Transverse colon (tissue), 4 donors: ENCODE measurements around the gene APOL1. TPM values are rescaled to one million over a fixed set of nuclear protein-coding genes. Genes with fewer than 3 reads are reported as not detected.

Source experiments
- DNase-seq: peaks from one replicate; pipeline ENCODE4 v3.0.0-alpha.2; 2019
- H3K27ac ChIP-seq, 4 donors: fragments of 200-600 bp; sonication (generic); 2 replicates each; pipeline ENCODE4 v1.5.1; 2016 to 2018; ENCODE audit warnings: inconsistent platforms in 4 of 4
- H3K27me3 ChIP-seq: fragments of 200-600 bp; sonication (generic); 2 replicates; pipeline ENCODE4 v1.5.1; 2017; ENCODE audit warnings: inconsistent platforms
- H3K36me3 ChIP-seq, 4 donors: fragments of 200-600 bp; sonication (generic); 2 replicates each; pipeline ENCODE4 v1.5.1; 2017 to 2019; ENCODE audit warnings: inconsistent platforms in 4 of 4
- H3K4me1 ChIP-seq, 4 donors: fragments of 200-600 bp; sonication (generic); 2 replicates each; pipeline ENCODE4 v1.5.1; 2017 to 2020; ENCODE audit warnings: inconsistent platforms in 4 of 4
- H3K4me3 ChIP-seq, 4 donors: fragments of 200-600 bp; sonication (generic); 1 replicate in 1 of 4; 2 replicates in 3 of 4; pipeline versions ENCODE4 v1.5.1 to v1.6.1; 2017 to 2019; ENCODE audit warnings: inconsistent platforms in 4 of 4
- H3K9me3 ChIP-seq, 2 donors: fragments of 200-600 bp; sonication (generic); 2 replicates each; pipeline ENCODE4 v1.5.1; 2017 to 2019; ENCODE audit warnings: inconsistent platforms in 2 of 2
- CTCF ChIP-seq, 5 experiments: fragments of 200-600 bp in 3 of 5; fragments of 450-650 bp in 2 of 5; sonication (generic) in 3 of 5; IDR thresholded peaks; 1 replicate in 2 of 5; 2 replicates in 3 of 5; pipeline ENCODE4 v1.5.1; 2016 to 2017; ENCODE audit warnings: antibody characterized with exemption in 5 of 5, inconsistent platforms in 3 of 5, mild to moderate bottlenecking in 2 of 5, moderate library complexity in 1 of 5
- EP300 ChIP-seq: sonication (generic); formaldehyde crosslinking; IDR thresholded peaks from one replicate; pipeline ENCODE4 v1.6.1; 2017; ENCODE audit warnings: antibody characterized with exemption, low read depth
- POLR2A ChIP-seq: fragments of 450-650 bp; IDR thresholded peaks from one replicate; pipeline ENCODE4 v1.6.1; 2016; ENCODE audit warnings: antibody characterized with exemption, mild to moderate bottlenecking, moderate library complexity
- POLR2AphosphoS5 ChIP-seq, 3 donors: sonication (generic); formaldehyde crosslinking; IDR thresholded peaks; one replicate each; pipeline ENCODE4 v1.6.1; 2016; ENCODE audit warnings: antibody characterized with exemption in 3 of 3
- WGBS, 2 donors: methylation state at CpG; one replicate each; pipeline ENCODE4 v1.1.5; 2018; ENCODE audit warnings: low coverage in 1 of 2; 5-methylcytosine and 5-hydroxymethylcytosine counted together
- in situ Hi-C, 4 donors: fragments of 200-750 bp; cut with MboI; loops; one replicate each; pipeline versions ENCODE4 v1.15.0 to v1.15.1; 2017; ENCODE audit warnings: low sequenced_read_pairs in 3 of 4, low pct_ligation_motif_present in 1 of 4, low pct_unique_long_range_greater_than_20kb in 1 of 4
- intact Hi-C: fragments of 100-400 bp; cut with DNase I; formaldehyde crosslinking; loops from one replicate; pipeline ENCODE4 v1.15.1; 2023; ENCODE audit warnings: low total_unique reads
- total RNA-seq, 4 donors: library from RNA; depleted of rRNA; stranded (reverse); fragments of >200 nt; gene quantifications; one replicate each; pipeline ENCODE4 v1.1.0, GENCODE V29; 2016

Gene APOL1
- total RNA-seq, 4 donors from 2014 or later: 2.2 to 19.5 (median 14.7) TPM

GRCh38 chr22:36244522-36245391 is 8.2 kb upstream of the APOL1 start:
- peak overlapping the region; percentile 39 to 73 (median 54) for H3K27ac ChIP-seq
- WGBS, 2 donors: 58 to 76% methylated on average over 2 to 5 of the region's 5 CpGs
- in situ Hi-C loops: no loop called here
- H3K27me3 ChIP-seq: no peaks in the 10 kb centered on the region
- H3K4me1 ChIP-seq: peaks cover 2 to 14% (median 3%) of the 10 kb centered on the region in 4 donors
- no peak for DNase-seq
- H3K4me3 ChIP-seq: no peak overlapping the region
- TF ChIP-seq POLR2A (no peak), CTCF (IDR thresholded peaks at IDR 0.05) (no peak), EP300 (no peak)
- no peaks in the 10 kb centered on the region for H3K36me3 ChIP-seq
- intact Hi-C loops: no loop called here
- no peaks in the 10 kb centered on the region for H3K9me3 ChIP-seq

DNA sequence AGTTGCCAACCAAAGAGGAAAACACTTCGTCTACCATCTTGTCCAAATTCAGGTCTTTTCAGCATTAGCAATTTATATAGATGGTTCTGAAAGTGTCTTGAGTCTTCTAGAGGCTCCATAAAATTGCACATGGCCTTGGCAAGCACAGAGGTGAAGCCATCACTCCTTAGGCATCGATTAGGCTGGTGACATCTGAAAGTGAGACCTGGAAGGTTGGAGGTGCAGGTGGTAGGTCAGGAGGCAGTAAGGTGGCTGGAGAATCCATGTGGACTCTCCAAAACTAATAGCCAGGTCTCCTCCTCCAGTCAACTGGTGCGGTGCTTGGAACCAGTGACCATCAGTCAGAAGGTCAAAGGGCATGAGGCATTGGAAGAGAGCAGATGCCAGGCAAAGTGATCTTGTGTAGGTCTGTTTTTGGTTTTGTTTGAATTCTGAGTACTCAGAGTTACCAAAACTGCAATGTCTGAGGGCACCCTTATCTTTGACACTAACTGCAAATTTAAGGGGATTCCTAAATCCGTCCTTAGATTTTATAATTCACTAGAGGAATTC is 7.1 kb upstream of the APOL1 start:
- 40 to 72% methylated on average over 2 to 4 of the region's 4 CpGs for WGBS, 2 donors
- TF ChIP-seq CTCF (IDR thresholded peaks at IDR 0.05) (no peak), POLR2AphosphoS5 (IDR thresholded peaks at IDR 0.05) (no peak), EP300 (no peak), POLR2A (no peak)
- H3K4me3 ChIP-seq: no peak overlapping the region
- H3K9me3 ChIP-seq: no peaks in the 10 kb centered on the region
- H3K27me3 ChIP-seq: no peaks in the 10 kb centered on the region
- no peaks in the 10 kb centered on the region for H3K36me3 ChIP-seq
- no peak for DNase-seq
- in situ Hi-C loops (no loop called here), intact Hi-C loops (no loop called here)
- no peak overlapping the region for H3K27ac ChIP-seq
- H3K4me1 ChIP-seq: peaks cover 0 to 11% (median 2%) of the 10 kb centered on the region in 4 donors

- Histone ChIP-seq H3K4me1 (peaks cover 0 to 11% (median 2%) of the 10 kb centered on the region in 4 donors), H3K9me3 (no peaks in the 10 kb centered on the region), H3K4me3 (no peak overlapping the region), H3K27me3 (no peaks in the 10 kb centered on the region), H3K36me3 (no peaks in the 10 kb centered on the region), H3K27ac (no peak overlapping the region)
- 67 to 71% methylated on average over 1 to 3 of the region's 3 CpGs for WGBS, 2 donors
- DNase-seq: no peak
- TF ChIP-seq POLR2AphosphoS5 (IDR thresholded peaks at IDR 0.05) (no peak), CTCF (IDR thresholded peaks at IDR 0.05) (no peak), EP300 (no peak), POLR2A (no peak)
- intact Hi-C loops (no loop called here), in situ Hi-C loops (no loop called here)
Observed at GRCh38 chr22:36246718-36247117, 6.2 kb upstream of the APOL1 start.

GRCh38 chr22:36247955-36248354 is 5.0 kb upstream of the APOL1 start:
- intact Hi-C loops: no loop called here

More at GRCh38 chr22:36247955-36248354, 5.0 kb upstream of the APOL1 start:
- in situ Hi-C loops: no loop called here
- TF ChIP-seq POLR2AphosphoS5 (IDR thresholded peaks at IDR 0.05): no peak
- TF ChIP-seq POLR2A: no peak
- TF ChIP-seq CTCF (IDR thresholded peaks at IDR 0.05): no peak
- TF ChIP-seq EP300: no peak
- H3K27ac ChIP-seq: no peak overlapping the region
- peaks cover under 1 to 11% (median 7%) of the 10 kb centered on the region in 4 donors for H3K4me1 ChIP-seq
- H3K9me3 ChIP-seq: no peaks in the 10 kb centered on the region
- H3K4me3 ChIP-seq: no peak overlapping the region
- no peak for DNase-seq
- no peaks in the 10 kb centered on the region for H3K36me3 ChIP-seq
- H3K27me3 ChIP-seq: no peaks in the 10 kb centered on the region
- WGBS, 2 donors: 65 to 69% methylated on average over 2 to 5 of the region's 5 CpGs
